ENCODE results near the gene ZIC3. TPM values are rescaled to one million over a fixed set of nuclear protein-coding genes. Genes with fewer than 3 reads are reported as not detected.

Gene ZIC3
- total RNA-seq, 1 donor from 2014 or later, result not detected

DNA sequence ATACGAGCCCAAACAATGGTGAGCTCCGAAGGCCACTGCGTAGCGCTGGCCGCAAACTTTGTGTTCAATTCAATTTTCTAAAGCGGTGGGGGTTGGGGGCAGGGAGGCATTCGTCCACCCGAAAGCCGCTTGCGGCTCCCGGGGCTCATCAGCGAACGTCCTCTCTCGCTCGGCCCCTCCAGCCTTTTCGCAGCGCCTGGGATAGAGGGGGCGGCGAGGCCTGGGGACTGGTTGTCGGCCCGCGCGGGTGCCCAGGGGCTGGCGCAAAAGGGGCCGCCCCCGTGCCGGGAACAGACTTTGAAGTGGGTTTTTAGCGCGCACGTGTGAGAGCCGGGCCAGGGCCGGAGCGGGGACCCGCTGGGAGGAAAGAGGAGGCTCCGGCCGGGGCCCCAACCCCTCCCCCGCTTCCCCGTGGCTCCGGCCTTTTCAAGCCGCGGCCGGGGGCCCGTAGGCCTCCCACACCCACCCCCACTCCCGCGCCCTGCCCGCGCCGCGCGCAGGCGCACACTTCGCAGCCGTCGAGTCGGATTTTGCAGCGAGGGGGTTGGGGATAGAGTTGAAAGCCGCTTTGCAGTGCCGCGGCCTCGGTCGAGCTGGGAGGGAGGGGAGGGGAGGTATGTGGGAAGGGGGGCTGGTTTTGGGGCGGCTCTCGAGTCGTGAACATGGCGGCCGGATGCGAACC lies 8.3 kb downstream of the ZIC3 start:
- no peak for DNase-seq (ENCODE audit: low read depth in 2 of 2)

- DNase-seq (ENCODE audit: low read depth in 2 of 2), result no peak
These were observed 8.9 kb downstream of the ZIC3 start for GRCh38 chrX:137574784-137575293.

GRCh38 chrX:137575596-137576255 lies 9.8 kb downstream of the ZIC3 start:
- DNase-seq (ENCODE audit: low read depth in 2 of 2), result no peak

GRCh38 chrX:137587151-137587550 lies 21.2 kb downstream of the ZIC3 start:
- DNase-seq (ENCODE audit: low read depth in 2 of 2), result no peak

GRCh38 chrX:137600769-137601168 lies 34.8 kb downstream of the ZIC3 start:
- no peak for DNase-seq (ENCODE audit: low read depth in 2 of 2)

Measured in dermis microvascular lymphatic vessel endothelial cell (primary cell).